Mammary epithelial cell (primary cell): ENCODE results near the gene TAPT1.

ENCODE experiments used
- EZH2 ChIP-seq: IDR thresholded peaks from 2 replicates; pipeline ENCODE4 v1.6.1; 2012; ENCODE audit warnings: low read length, inconsistent platforms, borderline replicate concordance
- TF ChIP-seq, protein P1 (sequence below), 2 donors: IDR thresholded peaks in 1 of 2; conservative IDR thresholded peaks in 1 of 2; 2 replicates each; pipeline ENCODE4 v1.5.1; 2011 to 2012; ENCODE audit warnings: inconsistent platforms in 2 of 2, low read length in 2 of 2, mild to moderate bottlenecking in 2 of 2, control low read depth in 1 of 2, low read depth in 1 of 2; ENCODE audit not compliant: insufficient read depth in 1 of 2; ENCODE audit errors: extremely low read depth in 1 of 2

GRCh38 chr4:16204505-16204904 lies 21.8 kb downstream of the TAPT1 start:
- TF ChIP-seq, protein P1, sequence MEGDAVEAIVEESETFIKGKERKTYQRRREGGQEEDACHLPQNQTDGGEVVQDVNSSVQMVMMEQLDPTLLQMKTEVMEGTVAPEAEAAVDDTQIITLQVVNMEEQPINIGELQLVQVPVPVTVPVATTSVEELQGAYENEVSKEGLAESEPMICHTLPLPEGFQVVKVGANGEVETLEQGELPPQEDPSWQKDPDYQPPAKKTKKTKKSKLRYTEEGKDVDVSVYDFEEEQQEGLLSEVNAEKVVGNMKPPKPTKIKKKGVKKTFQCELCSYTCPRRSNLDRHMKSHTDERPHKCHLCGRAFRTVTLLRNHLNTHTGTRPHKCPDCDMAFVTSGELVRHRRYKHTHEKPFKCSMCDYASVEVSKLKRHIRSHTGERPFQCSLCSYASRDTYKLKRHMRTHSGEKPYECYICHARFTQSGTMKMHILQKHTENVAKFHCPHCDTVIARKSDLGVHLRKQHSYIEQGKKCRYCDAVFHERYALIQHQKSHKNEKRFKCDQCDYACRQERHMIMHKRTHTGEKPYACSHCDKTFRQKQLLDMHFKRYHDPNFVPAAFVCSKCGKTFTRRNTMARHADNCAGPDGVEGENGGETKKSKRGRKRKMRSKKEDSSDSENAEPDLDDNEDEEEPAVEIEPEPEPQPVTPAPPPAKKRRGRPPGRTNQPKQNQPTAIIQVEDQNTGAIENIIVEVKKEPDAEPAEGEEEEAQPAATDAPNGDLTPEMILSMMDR (conservative IDR thresholded peaks at IDR 0.05 in 1 of 2, IDR thresholded peaks at IDR 0.05 in 1 of 2; ENCODE audit: extremely low read depth in 1 of 2, insufficient read depth in 1 of 2, low read depth in 1 of 2, low read length in 2 of 2): no peak
- no peak for TF ChIP-seq EZH2
